HuH-7 (cell line): ENCODE results near the gene PTPRK.

Experiments
- DNase-seq: peaks from one replicate; pipeline ENCODE4 v3.0.0; 2011; ENCODE audit warnings: low spot score

PTPRK gene

GRCh38 chr6:128280960-128281359 is 239.4 kb downstream of the PTPRK start:
- peak; percentile 45 for DNase-seq

DNA sequence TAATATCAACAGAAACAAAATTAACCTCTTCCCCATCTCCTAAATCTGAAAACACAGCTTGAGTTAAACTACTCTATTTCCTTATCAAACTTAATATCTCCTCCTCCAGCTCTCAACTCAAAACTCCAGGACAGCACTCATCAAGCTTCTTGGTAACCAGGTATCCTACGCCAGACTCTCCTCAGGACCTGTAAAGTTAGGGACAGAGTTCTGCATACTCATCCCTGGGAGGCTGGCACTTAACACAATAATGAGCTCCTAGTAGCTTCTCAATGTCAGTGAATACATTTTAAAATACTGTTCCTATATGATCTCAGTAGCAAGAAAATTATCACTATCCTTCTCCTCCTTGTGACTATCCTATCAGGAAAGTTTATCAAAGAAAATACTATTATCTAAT is 240.3 kb downstream of the PTPRK start:
- DNase-seq = no peak

DNA sequence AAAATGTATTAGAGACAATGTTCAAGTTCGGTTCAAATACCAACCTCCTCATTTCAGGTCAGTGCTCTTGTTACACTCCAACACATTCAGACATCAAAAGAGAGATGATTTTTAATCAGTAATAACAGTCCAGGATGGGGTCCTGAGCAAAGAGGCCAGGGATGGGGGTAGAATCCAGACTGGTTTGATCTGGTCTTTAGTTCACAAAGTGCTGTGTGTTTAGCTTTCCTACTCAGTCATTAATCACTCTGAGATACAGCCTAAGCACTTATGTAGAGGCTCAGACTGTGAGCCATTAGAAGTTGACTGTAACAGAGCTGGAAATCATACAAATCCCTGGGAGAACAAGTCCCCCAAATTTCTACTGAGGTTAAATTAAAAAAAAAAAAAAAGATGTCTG is 241.6 kb downstream of the PTPRK start:
- DNase-seq = no peak

- no peak for DNase-seq
Observed at GRCh38 chr6:128277379-128277778, 243.0 kb downstream of the PTPRK start.

- DNase-seq = no peak
Observed at GRCh38 chr6:128276311-128276710, 244.1 kb downstream of the PTPRK start.

- DNase-seq = no peak
Observed at GRCh38 chr6:128275681-128276080, 244.7 kb downstream of the PTPRK start.

DNA sequence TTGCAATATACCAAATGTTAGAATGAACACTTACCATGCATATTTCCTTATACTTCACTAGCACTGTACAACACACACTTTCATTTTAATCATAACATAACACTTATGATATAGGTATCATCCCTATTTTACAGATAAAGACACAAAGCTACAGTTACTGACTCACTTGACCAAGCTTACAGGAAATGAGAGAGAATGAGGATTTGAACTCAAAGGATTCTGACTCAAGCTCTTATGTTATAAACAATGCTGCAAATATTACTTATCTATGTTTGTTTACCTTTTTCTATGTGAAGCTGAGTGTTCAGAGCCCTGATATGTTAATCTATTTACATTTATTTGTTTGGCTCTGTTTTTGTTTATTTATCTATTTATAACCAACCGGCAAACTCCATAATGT is 245.4 kb downstream of the PTPRK start:
- DNase-seq = no peak

DNA sequence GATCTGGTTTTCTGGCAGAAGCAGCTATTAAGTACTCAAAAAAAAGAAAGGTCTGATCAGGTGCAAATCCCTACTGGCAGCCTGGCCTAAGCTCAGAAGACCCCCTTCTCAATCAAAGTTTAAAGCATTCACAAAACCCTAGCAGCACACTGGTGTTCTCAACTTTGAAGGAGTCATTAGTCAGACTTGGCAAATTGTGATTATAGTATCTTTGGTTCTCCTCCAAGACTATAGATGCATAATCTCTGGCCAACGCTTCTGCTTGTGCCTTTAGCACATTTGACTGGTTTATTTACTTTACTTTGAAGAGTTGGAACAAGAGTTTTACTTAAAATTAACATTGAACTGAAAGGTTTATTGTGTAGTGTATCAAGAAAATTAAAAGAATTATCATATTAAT is 248.9 kb downstream of the PTPRK start:
- DNase-seq = no peak

- no peak for DNase-seq
Observed at GRCh38 chr6:128271011-128271410, 249.4 kb downstream of the PTPRK start.

GRCh38 chr6:128266946-128267345 is 253.5 kb downstream of the PTPRK start:
- DNase-seq = no peak

DNA sequence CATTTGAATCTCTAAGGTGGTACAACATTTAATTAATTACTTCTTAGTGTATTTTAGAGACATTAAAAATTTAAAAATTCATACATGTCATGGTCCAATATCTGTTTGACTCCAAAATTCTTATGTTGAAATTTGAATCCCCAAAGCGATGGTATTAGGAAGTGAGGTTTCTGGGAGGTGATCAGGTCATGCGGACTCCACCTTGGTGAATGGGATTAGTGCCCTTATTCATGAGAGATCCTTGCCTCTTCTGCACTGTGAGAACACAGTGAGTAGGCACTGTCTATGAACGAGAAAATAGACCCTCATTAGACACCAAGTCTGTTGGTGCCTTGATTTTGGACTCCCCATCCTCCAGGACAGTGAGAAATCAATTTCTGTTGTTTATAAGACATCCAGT is 254.7 kb downstream of the PTPRK start:
- DNase-seq = no peak

DNA sequence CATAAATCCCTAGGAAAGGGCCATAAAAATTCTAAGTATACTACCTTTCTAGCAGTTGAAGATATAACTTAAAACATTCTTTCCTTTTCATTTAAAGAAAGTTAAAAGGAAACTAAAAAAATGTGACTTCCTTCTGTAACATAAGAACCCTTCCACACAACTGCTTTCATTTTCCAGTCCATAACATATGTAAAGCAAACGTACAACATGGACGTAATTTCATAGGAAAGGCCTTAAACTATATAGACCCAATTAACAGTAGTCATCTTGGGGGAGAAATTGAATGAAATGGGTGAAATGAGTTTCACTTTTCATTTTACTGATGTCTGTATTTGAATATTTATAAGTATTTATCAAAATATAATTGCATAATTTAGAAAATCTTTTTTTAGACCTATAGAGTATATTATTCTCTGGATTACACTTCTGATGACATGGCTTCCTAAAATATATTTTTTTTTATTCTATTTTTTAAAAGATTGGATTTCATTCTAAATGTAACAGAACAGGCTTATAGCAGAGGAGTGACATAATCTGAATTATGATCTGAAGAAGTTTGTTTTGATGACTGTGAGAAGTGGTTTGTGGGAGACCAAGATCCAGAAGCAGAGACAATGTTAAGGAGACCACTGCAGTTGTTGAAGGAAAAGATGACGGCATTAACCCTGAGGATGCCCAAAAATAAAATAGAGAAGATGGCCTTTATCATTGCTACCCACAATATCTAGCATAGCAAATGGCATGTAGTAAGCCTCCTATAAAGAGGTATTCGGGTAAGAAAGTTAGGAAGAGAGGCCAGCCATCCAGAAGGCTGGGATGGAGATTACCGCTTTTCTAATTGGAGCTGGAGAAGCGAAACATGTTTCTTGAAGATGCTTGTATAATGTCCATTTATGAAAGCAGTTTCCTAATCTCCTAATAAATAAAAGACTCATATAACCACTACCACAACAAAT is 260.4 kb downstream of the PTPRK start:
- no peak for DNase-seq

DNA sequence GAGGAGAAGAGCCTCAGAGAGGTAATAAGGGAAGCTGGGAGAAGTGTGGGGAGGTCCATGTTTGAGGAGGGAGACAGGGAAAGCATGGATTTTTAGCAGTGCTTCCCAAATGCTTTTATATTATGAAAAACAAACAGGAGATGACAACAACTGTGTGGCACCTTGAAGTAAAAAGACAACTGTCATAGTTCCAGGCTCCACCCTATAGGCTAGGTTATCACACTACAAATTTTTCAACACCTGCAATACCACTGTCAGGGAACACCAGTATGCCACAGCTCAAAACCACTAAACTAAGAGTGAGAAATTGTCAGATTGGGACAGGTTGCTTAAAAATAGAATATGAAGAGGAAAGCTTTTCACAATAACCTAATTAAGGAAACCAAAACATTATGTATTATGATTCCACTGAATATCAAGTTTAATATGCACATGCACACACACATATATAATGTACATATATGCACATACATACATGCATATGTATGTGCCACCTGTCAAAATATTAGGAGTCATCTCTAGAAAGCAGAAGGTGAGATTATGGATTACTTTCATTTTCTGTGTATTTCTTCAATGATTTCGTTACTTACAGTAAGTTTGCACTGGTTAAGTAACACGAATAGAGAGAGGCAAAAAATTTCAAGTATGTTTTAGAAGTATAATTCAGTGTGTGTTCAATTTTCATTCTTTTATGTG is 261.2 kb downstream of the PTPRK start:
- no peak for DNase-seq

DNA sequence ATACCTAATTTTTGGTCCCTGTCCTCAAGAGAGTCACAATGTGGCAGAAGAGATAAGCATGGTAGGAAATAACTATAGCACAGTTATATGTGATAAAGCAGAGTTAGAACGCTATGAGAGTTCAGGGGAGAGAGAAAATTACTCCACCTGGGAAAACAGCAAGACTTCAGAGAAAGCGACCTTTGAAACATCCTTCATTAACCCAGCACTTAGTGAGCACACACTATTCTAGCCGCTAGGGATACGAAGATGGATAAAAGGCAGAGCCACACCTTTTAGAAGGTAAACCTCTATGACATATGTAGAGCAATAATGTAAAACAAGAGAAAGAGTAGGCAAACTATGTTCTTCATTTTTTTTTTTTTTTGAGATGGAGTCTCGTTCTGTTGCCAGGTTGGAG is 264.3 kb downstream of the PTPRK start:
- peak; percentile 20 for DNase-seq

GRCh38 chr6:128252341-128253176 is 267.8 kb downstream of the PTPRK start:
- no peak for DNase-seq

GRCh38 chr6:128251445-128252340 is 268.7 kb downstream of the PTPRK start:
- no peak for DNase-seq

GRCh38 chr6:128250370-128251070 is 269.9 kb downstream of the PTPRK start:
- no peak for DNase-seq

- DNase-seq = no peak
Observed at GRCh38 chr6:128249429-128249828, 271.0 kb downstream of the PTPRK start.

- DNase-seq = peak; percentile 26
Observed at GRCh38 chr6:128246472-128247260, 273.7 kb downstream of the PTPRK start.
